ENCODE data around the gene POPDC3. TPM values are rescaled to one million over a fixed set of nuclear protein-coding genes. Genes with fewer than 3 reads are reported as not detected.

The POPDC3 gene
- polyA plus RNA-seq, 6 donors from 2014 or later, result not detected

DNA sequence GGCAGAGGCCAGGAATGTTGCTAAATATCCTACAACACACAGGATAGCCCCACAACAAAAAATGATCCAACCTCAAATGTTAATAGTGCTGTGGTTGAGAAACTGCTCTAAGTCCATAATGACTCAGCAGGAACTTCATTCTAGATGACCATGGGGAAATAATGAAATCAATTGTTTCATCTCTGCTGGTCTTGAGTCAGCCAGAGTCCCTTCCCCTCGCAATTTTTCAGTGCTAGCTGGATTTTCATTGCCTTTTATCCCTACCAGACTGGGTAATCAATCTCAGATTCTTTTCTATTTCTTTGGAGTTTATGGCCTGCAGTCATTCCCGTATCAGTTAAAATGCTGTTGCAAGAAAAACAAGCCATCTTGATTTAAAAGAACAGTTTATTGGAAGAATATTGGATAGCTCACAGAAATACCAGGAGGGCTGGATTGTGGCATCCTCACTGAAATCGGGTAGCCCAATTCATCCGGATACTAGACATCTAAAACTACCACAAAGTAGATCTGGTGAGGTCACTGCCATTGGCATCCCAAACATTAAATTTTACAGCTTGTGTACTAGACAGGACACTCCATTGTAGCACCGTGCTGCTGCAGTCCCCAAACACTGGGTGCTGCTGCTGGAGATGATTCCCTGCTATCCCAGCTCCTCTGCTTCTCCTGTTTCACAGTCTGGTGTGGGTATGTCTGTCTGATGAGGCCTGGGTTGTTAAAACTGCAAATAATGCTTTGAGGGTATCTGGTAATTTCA is 30.3 kb upstream of the POPDC3 start:
- Mint-ChIP-seq H3K4me3 (no peak overlapping the region), H3K9me3 (peaks cover 0 to 5% (median 0%) of the 10 kb centered on the region in 7 donors), H3K4me1 (peaks cover 0 to 7% (median 0%) of the 10 kb centered on the region in 3 donors), H3K27me3 (peaks cover 4 to 24% (median 12%) of the 10 kb centered on the region in 3 donors), H3K36me3 (peaks cover 0 to 4% of the 10 kb centered on the region in 2 donors), H3K27ac (no peak overlapping the region)
- ATAC-seq (ENCODE audit: low read depth in 2 of 2), result no peak
- DNase-seq, result no peak

DNA sequence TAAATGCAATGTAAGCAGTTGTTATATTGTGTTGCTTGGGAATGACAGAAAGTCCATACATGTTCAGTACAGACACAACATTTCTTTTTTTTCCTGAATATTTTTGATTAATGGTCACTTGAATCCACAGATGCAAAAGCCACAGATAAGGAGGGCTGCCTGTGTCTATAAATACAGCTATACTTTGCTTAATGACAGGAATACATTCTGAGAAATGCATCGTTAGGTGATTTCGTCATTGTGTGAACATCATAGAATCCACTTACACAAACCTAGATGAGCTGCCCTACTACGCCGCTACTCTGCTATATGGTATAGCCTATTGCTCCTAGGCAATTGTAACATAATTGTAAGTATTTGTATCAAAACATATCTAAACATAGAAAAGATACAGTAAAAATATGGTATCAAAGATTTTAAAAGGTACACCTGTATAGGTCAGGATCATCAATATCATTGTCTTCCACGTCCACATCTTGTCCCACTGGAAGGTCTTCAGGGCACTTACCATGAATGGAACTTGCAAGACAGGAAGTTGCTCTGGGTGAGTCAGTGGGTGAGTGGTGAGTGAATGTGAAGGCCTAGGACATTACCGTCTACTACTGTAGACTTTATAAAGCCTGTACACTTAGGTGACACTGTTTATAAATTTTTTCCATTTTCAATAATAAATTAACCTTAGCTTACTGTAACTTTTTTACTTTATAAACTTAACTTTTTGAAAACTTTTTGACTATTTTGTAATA is 27.9 kb upstream of the POPDC3 start:
- Mint-ChIP-seq H3K4me1 (peaks cover 0 to 4% (median 0%) of the 10 kb centered on the region in 3 donors), H3K27me3 (peaks cover 7 to 22% (median 12%) of the 10 kb centered on the region in 3 donors), H3K9me3 (peaks cover 0 to 5% (median 0%) of the 10 kb centered on the region in 7 donors), H3K4me3 (no peak overlapping the region), H3K27ac (no peak overlapping the region), H3K36me3 (peaks cover 0 to 4% of the 10 kb centered on the region in 2 donors)
- DNase-seq (no peak), ATAC-seq (ENCODE audit: low read depth in 2 of 2) (no peak)

DNA sequence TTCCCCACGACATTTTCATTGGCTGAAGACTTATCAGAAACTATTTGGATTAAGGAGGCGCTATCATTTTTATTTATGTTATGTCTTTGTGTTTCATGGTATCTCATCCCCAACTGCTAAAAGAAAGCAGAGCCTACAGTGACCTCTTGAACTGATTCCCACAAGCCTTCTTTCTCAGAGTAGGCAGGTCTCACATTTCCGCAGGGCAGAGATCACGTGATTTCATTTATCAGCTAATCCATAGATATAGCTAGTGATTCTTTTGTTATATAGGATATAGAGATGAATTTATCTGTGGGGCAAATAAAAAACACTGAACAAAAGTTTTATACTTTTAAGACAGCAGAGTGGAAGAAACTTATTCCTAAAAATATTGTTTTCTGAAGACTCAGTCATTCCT is 25.0 kb upstream of the POPDC3 start:
- H3K27ac Mint-ChIP-seq, result no peak overlapping the region
- peaks cover 7 to 22% (median 12%) of the 10 kb centered on the region in 3 donors for H3K27me3 Mint-ChIP-seq
- no peak overlapping the region for H3K4me3 Mint-ChIP-seq
- DNase-seq (no peak), ATAC-seq (ENCODE audit: low read depth in 2 of 2) (no peak)
- peaks cover 0 to 5% (median 0%) of the 10 kb centered on the region in 7 donors for H3K9me3 Mint-ChIP-seq
- H3K36me3 Mint-ChIP-seq, result peaks cover 0 to 4% of the 10 kb centered on the region in 2 donors
- no peaks in the 10 kb centered on the region for H3K4me1 Mint-ChIP-seq

DNA sequence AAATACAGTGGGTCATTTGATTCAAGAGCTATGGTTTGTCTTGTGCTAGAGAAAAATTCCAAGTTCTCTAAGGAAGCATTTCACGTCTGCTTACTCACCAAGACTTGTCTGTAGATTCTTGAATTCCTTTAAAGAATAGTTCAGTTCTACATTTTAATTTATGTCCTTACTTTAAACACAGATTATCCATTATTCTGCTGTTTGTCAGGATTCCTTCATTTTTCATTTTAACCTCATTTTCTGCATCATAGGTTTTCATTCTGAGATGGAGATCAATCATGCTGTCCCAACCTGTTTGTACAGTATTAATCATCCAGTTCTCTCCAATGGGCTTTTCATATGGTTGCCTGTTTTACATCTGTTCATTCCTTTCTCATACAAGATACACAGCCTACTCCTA is 24.5 kb upstream of the POPDC3 start:
- Mint-ChIP-seq H3K9me3 (peaks cover 0 to 5% (median 0%) of the 10 kb centered on the region in 7 donors), H3K27ac (no peak overlapping the region), H3K4me3 (no peak overlapping the region), H3K36me3 (peaks cover 0 to 4% of the 10 kb centered on the region in 2 donors), H3K27me3 (peaks cover 7 to 17% (median 12%) of the 10 kb centered on the region in 3 donors), H3K4me1 (no peaks in the 10 kb centered on the region)
- ATAC-seq (ENCODE audit: low read depth in 2 of 2), result no peak
- DNase-seq, result no peak

DNA sequence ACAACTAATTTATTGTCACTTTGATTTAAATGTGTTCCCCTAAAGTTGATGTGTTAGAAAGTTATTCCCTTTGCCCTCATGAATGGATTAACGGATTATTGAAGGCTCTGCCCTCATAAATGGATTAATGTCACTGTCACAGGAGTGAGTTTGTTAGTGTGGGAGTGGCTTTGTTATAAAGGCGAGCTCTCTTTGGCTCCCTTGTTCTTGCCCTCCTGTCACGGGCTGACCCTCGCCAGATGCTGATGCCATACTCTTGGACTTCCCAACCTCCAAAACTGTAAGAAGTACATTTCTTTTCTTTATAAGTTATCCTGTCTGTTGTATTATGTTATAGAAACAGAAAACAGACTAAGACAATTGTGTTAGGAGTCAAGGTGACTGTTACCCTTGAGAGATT is 22.7 kb upstream of the POPDC3 start:
- no peaks in the 10 kb centered on the region for H3K36me3 Mint-ChIP-seq
- no peaks in the 10 kb centered on the region for H3K4me1 Mint-ChIP-seq
- peaks cover 7 to 12% (median 11%) of the 10 kb centered on the region in 3 donors for H3K27me3 Mint-ChIP-seq
- no peak for DNase-seq
- no peak for ATAC-seq (ENCODE audit: low read depth in 2 of 2)
- H3K9me3 Mint-ChIP-seq, result peaks cover 0 to 5% (median 0%) of the 10 kb centered on the region in 7 donors
- H3K27ac Mint-ChIP-seq, result no peak overlapping the region
- H3K4me3 Mint-ChIP-seq, result no peak overlapping the region

DNA sequence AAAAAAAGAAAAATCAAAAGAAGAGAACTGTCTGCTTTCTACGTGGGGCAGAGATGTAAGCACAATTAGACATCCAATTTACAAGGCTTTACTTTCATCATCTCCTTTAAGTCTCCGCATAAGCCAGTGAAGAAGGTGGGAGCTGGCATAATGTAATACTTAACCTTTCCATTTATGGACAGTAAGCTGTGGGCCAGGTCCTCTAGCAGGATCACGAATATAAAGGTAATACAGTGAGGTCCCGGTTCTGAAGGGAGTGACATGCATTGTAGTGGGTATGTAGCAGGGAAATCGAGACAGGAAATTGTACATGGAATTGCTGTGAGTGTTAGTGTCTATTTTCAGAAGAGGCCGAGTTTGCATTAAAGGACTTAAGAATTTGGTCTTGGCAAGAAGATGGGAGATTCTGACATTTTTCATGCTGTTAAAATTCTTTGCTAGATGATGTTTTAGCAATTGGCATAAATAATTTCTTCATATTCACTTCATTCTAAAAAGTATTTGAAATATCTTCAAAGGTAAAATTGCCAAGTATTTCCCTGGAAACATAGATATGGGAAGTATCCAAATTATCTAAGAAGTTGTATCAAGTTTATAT is 20.4 kb upstream of the POPDC3 start:
- Mint-ChIP-seq H3K4me3 (no peak overlapping the region), H3K4me1 (no peaks in the 10 kb centered on the region), H3K9me3 (peaks cover 0 to 6% (median 1%) of the 10 kb centered on the region in 7 donors), H3K27me3 (peaks cover 0 to 10% (median 4%) of the 10 kb centered on the region in 3 donors), H3K36me3 (no peaks in the 10 kb centered on the region), H3K27ac (no peak overlapping the region)
- ATAC-seq (ENCODE audit: low read depth in 2 of 2) (no peak), DNase-seq (no peak)

DNA sequence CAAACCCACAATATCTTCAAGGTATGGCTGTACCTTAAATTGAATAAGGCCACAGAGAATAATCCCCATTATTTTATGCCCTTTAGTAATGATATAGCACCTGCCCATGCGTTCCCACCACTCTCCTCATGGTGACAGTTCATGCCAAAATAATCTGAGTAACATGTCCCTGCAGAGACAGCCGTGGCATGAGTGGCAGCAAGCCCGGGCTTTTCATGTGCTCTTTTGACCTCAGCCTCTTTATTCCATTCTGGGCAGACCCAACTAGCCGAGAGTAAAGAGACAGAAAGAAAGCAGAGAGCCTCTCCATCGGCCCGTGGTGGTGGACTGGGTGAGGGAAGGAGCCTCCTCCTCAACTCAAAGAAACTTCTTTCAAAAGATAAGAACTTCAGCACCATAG is 19.9 kb upstream of the POPDC3 start:
- peaks cover 0 to 10% (median 4%) of the 10 kb centered on the region in 3 donors for H3K27me3 Mint-ChIP-seq
- no peaks in the 10 kb centered on the region for H3K4me1 Mint-ChIP-seq
- ATAC-seq (ENCODE audit: low read depth in 2 of 2), result no peak
- no peak for DNase-seq
- peaks cover 0 to 6% (median 1%) of the 10 kb centered on the region in 7 donors for H3K9me3 Mint-ChIP-seq
- no peaks in the 10 kb centered on the region for H3K36me3 Mint-ChIP-seq
- no peak overlapping the region for H3K4me3 Mint-ChIP-seq
- H3K27ac Mint-ChIP-seq, result no peak overlapping the region

DNA sequence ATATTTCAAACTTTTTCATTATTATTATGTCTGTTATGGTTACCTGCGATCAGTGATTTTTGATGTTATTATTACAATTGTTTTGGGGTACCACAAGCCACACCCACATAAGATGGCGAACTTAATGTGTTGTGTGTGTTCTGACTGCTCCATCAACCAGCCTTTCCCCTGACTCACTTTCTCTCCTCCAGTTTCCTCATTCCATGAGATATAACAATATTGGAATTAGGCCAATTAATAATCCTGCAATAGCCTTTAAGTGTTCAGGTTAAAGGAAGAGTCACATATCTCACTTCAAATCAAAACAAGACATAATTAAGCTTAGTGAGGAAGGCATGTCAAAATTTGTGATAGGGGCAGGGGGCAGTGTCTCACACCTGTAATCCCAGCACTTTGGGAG is 16.3 kb upstream of the POPDC3 start:
- H3K4me1 Mint-ChIP-seq, result no peaks in the 10 kb centered on the region
- no peak overlapping the region for H3K4me3 Mint-ChIP-seq
- peaks cover 0 to 20% (median 15%) of the 10 kb centered on the region in 3 donors for H3K27me3 Mint-ChIP-seq
- no peaks in the 10 kb centered on the region for H3K36me3 Mint-ChIP-seq
- ATAC-seq (ENCODE audit: low read depth in 2 of 2) (no peak), DNase-seq (no peak)
- H3K9me3 Mint-ChIP-seq, result peaks cover 0 to 6% (median 1%) of the 10 kb centered on the region in 7 donors
- no peak overlapping the region for H3K27ac Mint-ChIP-seq

DNA sequence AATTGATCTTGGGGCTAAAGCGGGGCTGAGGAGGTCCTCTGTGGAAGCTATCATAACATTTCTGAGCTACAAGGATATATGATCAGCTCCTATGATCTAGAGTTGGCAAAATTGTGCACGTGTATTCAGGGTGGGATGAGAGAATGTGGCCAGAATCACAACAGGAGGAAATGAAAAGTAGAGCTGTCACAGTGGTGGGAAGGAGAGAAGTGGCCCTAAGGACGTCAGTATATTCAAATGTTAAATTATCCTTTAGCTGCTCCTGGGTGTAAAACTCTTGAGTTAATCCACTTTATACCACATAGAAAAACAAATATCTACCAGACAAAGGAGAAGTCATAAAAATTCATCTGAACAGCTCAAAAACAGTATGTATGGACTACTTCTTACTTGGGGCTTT is 14.8 kb upstream of the POPDC3 start:
- peaks cover 0 to 6% (median 1%) of the 10 kb centered on the region in 7 donors for H3K9me3 Mint-ChIP-seq
- peaks cover 2 to 22% (median 15%) of the 10 kb centered on the region in 3 donors for H3K27me3 Mint-ChIP-seq
- no peak for ATAC-seq (ENCODE audit: low read depth in 2 of 2)
- no peaks in the 10 kb centered on the region for H3K36me3 Mint-ChIP-seq
- no peak for DNase-seq
- no peak overlapping the region for H3K4me3 Mint-ChIP-seq
- H3K27ac Mint-ChIP-seq, result no peak overlapping the region
- H3K4me1 Mint-ChIP-seq, result no peaks in the 10 kb centered on the region

DNA sequence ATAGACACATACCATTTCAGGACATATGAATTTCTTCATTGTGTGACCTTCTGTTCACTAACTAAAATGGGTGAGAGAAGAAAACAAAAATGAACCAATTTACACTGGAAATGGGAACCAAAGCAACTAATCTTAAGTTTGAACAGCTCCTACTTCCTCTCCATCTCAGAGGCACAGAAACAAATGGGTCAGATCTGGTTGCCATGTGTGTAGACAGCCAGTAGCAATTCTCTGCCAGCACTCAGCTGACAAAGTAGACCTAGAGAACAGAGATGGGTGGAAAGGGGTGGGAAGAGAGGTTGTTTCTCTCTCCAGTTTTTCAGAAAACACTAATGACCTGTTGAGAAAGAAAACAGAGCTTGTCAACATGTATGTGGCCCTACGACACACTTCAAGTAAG is 14.3 kb upstream of the POPDC3 start:
- Mint-ChIP-seq H3K9me3 (peaks cover 0 to 6% (median 1%) of the 10 kb centered on the region in 7 donors), H3K27me3 (peaks cover 7 to 26% (median 15%) of the 10 kb centered on the region in 3 donors), H3K4me3 (no peak overlapping the region), H3K27ac (no peak overlapping the region), H3K36me3 (no peaks in the 10 kb centered on the region), H3K4me1 (no peaks in the 10 kb centered on the region)
- DNase-seq, result no peak
- ATAC-seq (ENCODE audit: low read depth in 2 of 2), result no peak

DNA sequence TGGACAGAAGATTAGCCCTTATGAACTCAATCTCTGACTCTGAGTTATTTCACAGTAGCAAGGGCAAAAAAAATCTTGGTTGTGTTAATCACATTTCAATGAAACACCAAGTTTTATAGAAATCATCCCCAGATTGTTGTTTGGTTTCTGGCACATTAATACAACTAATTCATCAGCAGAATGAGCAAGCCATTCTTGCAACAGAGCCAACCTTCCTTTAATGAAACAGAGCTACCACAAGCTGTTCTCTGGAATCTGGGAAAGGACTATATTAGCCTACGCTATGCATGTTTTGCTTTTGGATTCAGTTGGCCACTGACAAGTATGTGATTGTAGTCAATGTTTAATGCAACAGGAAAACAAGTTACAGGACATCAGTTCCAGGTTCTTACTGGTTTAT is 13.8 kb upstream of the POPDC3 start:
- H3K4me3 Mint-ChIP-seq, result no peak overlapping the region
- ATAC-seq (ENCODE audit: low read depth in 2 of 2) (no peak), DNase-seq (no peak)
- no peak overlapping the region for H3K27ac Mint-ChIP-seq
- peaks cover 0 to 6% (median 1%) of the 10 kb centered on the region in 7 donors for H3K9me3 Mint-ChIP-seq
- H3K4me1 Mint-ChIP-seq, result no peaks in the 10 kb centered on the region
- no peaks in the 10 kb centered on the region for H3K36me3 Mint-ChIP-seq
- H3K27me3 Mint-ChIP-seq, result peaks cover 8 to 26% (median 15%) of the 10 kb centered on the region in 3 donors

DNA sequence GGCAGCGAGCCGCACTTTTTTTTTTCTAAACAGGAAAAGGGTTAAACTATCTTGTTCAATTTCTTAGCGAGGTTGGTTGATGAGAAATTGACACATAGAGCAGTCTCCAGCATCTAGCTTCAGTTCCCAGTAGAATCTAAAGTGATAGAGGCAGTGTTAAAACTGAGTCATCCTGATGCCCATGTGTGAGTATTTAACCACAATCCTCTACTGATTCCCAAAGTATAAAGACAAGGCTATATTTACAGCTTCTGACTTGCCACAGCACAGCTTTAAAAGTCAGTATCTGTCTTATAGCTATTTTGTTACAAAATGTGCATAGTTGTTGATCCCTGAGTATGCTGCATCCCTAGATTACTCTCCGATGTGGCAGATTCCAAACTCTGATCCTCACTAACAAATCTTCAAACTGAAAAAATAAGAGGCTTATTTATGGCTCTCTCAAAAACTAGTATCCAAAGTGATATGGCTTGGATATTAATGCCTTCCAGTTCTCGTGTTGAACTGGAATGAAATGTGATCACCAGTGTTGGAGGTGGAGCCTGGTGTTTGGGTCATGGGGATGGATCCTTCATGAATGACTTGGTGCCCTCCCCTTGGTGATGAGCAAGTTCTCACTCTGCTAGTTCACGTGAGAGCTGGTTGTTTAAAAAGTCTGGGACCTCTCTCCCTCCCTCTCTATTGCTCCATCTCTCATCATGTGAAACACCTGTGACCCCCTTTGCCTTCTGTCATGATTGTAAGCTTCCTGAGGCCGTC is 13.1 kb upstream of the POPDC3 start:
- H3K27me3 Mint-ChIP-seq, result peaks cover 8 to 26% (median 15%) of the 10 kb centered on the region in 3 donors
- no peak overlapping the region for H3K27ac Mint-ChIP-seq
- DNase-seq (no peak), ATAC-seq (ENCODE audit: low read depth in 2 of 2) (no peak)
- H3K36me3 Mint-ChIP-seq, result no peaks in the 10 kb centered on the region
- no peaks in the 10 kb centered on the region for H3K4me1 Mint-ChIP-seq
- no peak overlapping the region for H3K4me3 Mint-ChIP-seq
- H3K9me3 Mint-ChIP-seq, result peaks cover 0 to 6% (median 1%) of the 10 kb centered on the region in 7 donors

DNA sequence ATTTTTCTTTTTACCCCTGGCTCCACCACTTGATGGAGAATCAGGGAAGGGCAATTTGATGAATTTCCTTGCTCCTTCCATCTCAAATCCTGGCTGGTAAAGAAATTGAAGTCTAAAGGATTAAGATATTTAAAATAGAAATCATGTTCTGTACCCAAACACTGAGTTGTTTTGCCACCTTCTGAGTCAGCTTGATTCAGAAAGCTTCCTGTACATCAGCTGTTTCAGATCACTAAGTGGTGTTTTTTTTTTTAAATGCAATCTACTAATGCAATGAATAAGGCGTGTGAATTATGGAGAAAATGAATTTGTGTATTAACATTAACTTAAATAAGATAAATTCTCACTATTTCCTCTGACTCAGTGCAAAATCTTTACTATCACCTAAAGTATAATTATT is 11.5 kb upstream of the POPDC3 start:
- DNase-seq (no peak), ATAC-seq (ENCODE audit: low read depth in 2 of 2) (no peak)
- peaks cover 18 to 28% (median 24%) of the 10 kb centered on the region in 3 donors for H3K27me3 Mint-ChIP-seq
- H3K36me3 Mint-ChIP-seq, result no peaks in the 10 kb centered on the region
- no peak overlapping the region for H3K27ac Mint-ChIP-seq
- H3K4me1 Mint-ChIP-seq, result no peaks in the 10 kb centered on the region
- H3K4me3 Mint-ChIP-seq, result no peak overlapping the region
- H3K9me3 Mint-ChIP-seq, result peaks cover 0 to 5% (median 1%) of the 10 kb centered on the region in 7 donors

Data from naive B cell (primary cell).